T-helper 1 cell treated with Interleukin-12 subunit alpha and Interleukin-12 subunit beta and Interleukin-4 antibody, amounts not matched to agents 30 μg/mL and 1 μg/mL, for 36 hours (primary cell): ENCODE data around the gene ADARB2.
"Not testable (repeated sequence)": the region's sequence is repeated elsewhere in the genome, so short reads cannot be mapped to it uniquely, and the experiment has no call there.

Experiments used
- H3K27ac Mint-ChIP-seq: one replicate; pipeline ENCODE4 v1.8.0; 2021; ENCODE audit warnings: mild to moderate bottlenecking, mixed read lengths
- H3K27me3 Mint-ChIP-seq: one replicate; pipeline ENCODE4 v1.8.0; 2021; ENCODE audit warnings: low read depth, mixed read lengths
- H3K36me3 Mint-ChIP-seq: one replicate; pipeline ENCODE4 v1.8.0; 2021; ENCODE audit warnings: low read depth, mixed read lengths
- H3K4me1 Mint-ChIP-seq: one replicate; pipeline ENCODE4 v1.8.0; 2021; ENCODE audit warnings: low read depth, mixed read lengths
- H3K4me3 Mint-ChIP-seq: one replicate; pipeline ENCODE4 v1.8.0; 2021; ENCODE audit warnings: mild to moderate bottlenecking, moderate library complexity, mixed read lengths
- H3K9me3 Mint-ChIP-seq: one replicate; pipeline ENCODE4 v1.8.0; 2021; ENCODE audit warnings: mixed read lengths

ADARB2 gene

DNA sequence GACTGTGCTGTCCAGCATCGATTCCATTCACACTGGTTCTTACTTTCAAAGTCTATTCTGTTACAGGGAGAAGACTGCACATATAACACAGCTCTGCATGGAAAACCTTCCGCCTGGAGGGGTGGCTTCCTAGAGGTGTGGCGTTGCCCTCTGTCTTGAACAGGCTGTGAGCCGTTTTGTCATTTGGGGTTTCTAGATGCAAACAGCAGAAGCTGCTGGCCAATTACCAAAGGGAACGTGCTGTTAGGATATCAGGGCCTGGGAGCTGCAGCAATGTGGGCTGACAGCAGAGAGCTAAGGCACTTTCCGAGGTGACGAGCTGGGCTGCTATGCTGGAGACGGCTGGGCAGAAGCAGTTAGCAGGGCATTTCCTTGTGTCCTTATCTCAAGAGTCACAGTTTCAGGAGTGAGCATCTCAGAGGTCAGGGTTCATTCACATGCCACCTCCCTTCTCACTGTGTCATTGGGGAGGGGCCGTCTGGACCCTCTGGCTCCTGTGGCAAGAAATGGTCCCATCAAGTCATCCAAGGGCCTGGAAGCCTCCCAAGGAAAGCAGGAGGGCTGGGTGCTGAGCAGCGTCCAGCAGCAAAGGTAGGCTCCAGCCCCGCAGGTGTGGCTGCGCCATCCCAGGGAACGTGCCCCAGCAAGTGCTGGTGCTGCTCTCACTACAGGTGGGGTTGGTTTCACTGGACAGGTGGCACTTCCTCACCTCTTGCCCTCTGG lies 574.7 kb downstream of the ADARB2 start:
- Mint-ChIP-seq H3K4me1 (no peaks in the 10 kb centered on the region), H3K27me3 (peaks cover 3% of the 10 kb centered on the region), H3K27ac (no peak overlapping the region), H3K4me3 (no peak overlapping the region), H3K9me3 (no peaks in the 10 kb centered on the region), H3K36me3 (no peaks in the 10 kb centered on the region)

- not testable (repeated sequence) for H3K9me3 Mint-ChIP-seq, H3K4me1 Mint-ChIP-seq, H3K4me3 Mint-ChIP-seq, H3K27ac Mint-ChIP-seq, H3K27me3 Mint-ChIP-seq, H3K36me3 Mint-ChIP-seq
These were observed 576.0 kb downstream of the ADARB2 start for GRCh38 chr10:1161315-1161673.

GRCh38 chr10:1160561-1161314 lies 576.6 kb downstream of the ADARB2 start:
- peaks cover 9% of the 10 kb centered on the region for H3K27me3 Mint-ChIP-seq
- H3K4me1 Mint-ChIP-seq, result no peaks in the 10 kb centered on the region
- no peak overlapping the region for H3K4me3 Mint-ChIP-seq
- H3K27ac Mint-ChIP-seq, result no peak overlapping the region
- H3K36me3 Mint-ChIP-seq, result no peaks in the 10 kb centered on the region
- H3K9me3 Mint-ChIP-seq, result no peaks in the 10 kb centered on the region

GRCh38 chr10:1159131-1160061 lies 577.9 kb downstream of the ADARB2 start:
- no peak overlapping the region for H3K27ac Mint-ChIP-seq
- no peaks in the 10 kb centered on the region for H3K4me1 Mint-ChIP-seq
- H3K9me3 Mint-ChIP-seq, result no peaks in the 10 kb centered on the region
- H3K27me3 Mint-ChIP-seq, result peaks cover 9% of the 10 kb centered on the region
- no peaks in the 10 kb centered on the region for H3K36me3 Mint-ChIP-seq
- no peak overlapping the region for H3K4me3 Mint-ChIP-seq

DNA sequence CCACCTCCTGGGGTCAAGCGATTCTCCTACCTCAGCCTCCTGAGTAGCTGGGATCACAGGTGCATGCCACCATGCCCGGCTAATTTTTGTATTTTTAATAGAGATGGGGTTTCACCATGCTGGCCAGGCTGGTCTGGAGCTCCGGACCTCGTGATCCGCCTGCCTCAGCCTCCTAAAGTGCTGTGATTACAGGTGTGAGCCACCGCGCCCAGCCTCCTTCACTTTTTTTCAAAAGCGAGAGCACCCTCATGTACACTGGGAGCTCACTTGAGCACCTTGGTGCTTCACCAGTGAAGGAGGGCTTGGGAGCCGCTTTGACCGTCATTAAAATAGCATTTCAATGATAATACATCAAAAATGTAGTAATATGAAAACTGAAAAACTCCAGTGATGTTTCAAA lies 578.8 kb downstream of the ADARB2 start:
- not testable (repeated sequence) for H3K4me1 Mint-ChIP-seq, H3K27me3 Mint-ChIP-seq, H3K27ac Mint-ChIP-seq, H3K36me3 Mint-ChIP-seq, H3K4me3 Mint-ChIP-seq, H3K9me3 Mint-ChIP-seq

DNA sequence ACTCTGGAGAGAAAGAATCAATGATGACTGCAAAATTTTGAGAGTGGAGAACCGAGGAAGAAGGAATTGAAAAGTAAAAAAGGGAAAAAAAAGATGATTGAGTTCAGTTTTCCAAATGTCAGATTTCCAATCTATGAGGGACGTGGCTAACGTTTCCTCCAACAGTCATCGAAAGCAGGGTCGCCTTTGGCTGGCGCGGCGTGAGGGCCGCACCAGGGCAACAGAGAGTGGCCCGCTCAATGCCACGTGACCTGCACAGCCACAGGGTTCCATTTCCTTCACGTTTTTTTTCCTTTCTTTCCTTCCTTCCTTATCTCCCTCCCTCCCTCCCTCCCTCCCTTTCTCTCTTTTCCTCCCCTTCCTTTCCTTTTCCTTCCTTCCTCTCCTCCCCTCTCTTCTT lies 579.3 kb downstream of the ADARB2 start:
- Mint-ChIP-seq H3K27me3 (peaks cover 9% of the 10 kb centered on the region), H3K9me3 (no peaks in the 10 kb centered on the region), H3K4me1 (no peaks in the 10 kb centered on the region), H3K36me3 (no peaks in the 10 kb centered on the region), H3K4me3 (no peak overlapping the region), H3K27ac (no peak overlapping the region)

- no peaks in the 10 kb centered on the region for H3K9me3 Mint-ChIP-seq
- peaks cover 9% of the 10 kb centered on the region for H3K27me3 Mint-ChIP-seq
- H3K4me1 Mint-ChIP-seq, result no peaks in the 10 kb centered on the region
- no peak overlapping the region for H3K4me3 Mint-ChIP-seq
- H3K36me3 Mint-ChIP-seq, result no peaks in the 10 kb centered on the region
- H3K27ac Mint-ChIP-seq, result no peak overlapping the region
These were observed 579.8 kb downstream of the ADARB2 start for GRCh38 chr10:1157615-1157933.

- Mint-ChIP-seq H3K4me3 (no peak overlapping the region), H3K4me1 (no peaks in the 10 kb centered on the region), H3K9me3 (no peaks in the 10 kb centered on the region), H3K27ac (no peak overlapping the region), H3K27me3 (peaks cover 9% of the 10 kb centered on the region), H3K36me3 (no peaks in the 10 kb centered on the region)
These were observed 580.3 kb downstream of the ADARB2 start for GRCh38 chr10:1156921-1157614.

DNA sequence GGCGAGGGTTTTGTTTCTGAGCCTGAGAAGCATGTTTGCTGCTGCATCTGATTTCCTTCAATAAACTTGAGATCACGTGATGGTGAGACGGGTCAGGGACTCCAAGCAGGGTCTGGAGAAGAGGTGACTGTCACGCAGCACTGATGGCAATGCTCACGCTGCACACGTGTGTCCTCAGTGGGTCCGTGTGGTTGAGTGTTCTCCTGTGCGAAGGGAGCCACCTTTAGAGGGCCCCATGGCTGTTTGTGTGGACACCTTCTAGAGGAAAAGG lies 580.8 kb downstream of the ADARB2 start:
- H3K27me3 Mint-ChIP-seq, result peaks cover 9% of the 10 kb centered on the region
- no peak overlapping the region for H3K27ac Mint-ChIP-seq
- no peaks in the 10 kb centered on the region for H3K9me3 Mint-ChIP-seq
- H3K4me3 Mint-ChIP-seq, result no peak overlapping the region
- H3K4me1 Mint-ChIP-seq, result no peaks in the 10 kb centered on the region
- no peaks in the 10 kb centered on the region for H3K36me3 Mint-ChIP-seq

DNA sequence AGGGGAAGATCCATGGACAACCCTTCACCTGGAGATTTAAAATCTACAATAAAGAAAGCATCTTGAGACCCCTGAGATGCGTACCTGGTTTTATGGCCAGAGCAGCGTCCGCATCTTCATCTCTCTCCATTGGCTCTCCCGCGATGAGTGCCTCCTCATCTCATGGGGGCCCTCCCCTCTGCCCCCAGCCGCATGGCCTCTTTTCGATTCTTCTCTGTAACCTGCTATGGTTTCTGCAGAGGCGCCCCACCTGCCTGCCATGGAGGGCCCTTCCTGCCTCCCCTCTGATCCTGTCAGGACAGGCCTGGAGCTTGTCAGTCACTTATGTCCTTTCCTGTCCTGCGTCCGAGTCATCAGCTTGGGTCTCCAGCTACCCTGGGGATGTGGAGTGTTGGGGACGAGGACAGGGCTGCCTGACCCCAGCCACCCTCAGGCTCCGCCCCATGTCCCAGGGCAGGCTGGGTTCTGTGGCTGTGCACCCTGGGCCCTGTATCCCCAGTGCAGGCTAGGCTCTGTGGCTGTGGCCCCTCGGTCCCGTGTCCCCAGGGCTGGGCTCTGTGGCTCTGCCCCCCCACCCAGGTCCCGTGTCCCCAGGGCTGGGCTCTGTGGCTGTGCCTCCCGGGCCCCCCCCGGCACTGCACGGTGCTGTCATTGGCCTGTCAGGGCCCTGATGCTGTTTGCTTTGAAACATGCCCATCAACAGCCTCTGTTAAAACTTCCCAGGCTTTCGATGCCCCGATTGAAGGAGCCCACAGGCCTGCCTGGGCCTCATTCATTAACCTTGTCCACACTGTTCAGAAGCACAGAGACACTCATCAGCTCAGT lies 581.3 kb downstream of the ADARB2 start:
- no peak overlapping the region for H3K27ac Mint-ChIP-seq
- H3K4me1 Mint-ChIP-seq, result no peaks in the 10 kb centered on the region
- H3K36me3 Mint-ChIP-seq, result no peaks in the 10 kb centered on the region
- H3K4me3 Mint-ChIP-seq, result no peak overlapping the region
- H3K9me3 Mint-ChIP-seq, result no peaks in the 10 kb centered on the region
- peaks cover 9% of the 10 kb centered on the region for H3K27me3 Mint-ChIP-seq

- H3K27me3 Mint-ChIP-seq, result peaks cover 9% of the 10 kb centered on the region
- no peak overlapping the region for H3K27ac Mint-ChIP-seq
These were observed 582.6 kb downstream of the ADARB2 start for GRCh38 chr10:1154531-1155295.

GRCh38 chr10:1153805-1154351 lies 583.4 kb downstream of the ADARB2 start:
- H3K27me3 Mint-ChIP-seq, result peaks cover 9% of the 10 kb centered on the region

More at GRCh38 chr10:1154531-1155295, 582.6 kb downstream of the ADARB2 start:
- Mint-ChIP-seq H3K36me3 (no peaks in the 10 kb centered on the region), H3K4me1 (no peaks in the 10 kb centered on the region), H3K9me3 (no peaks in the 10 kb centered on the region), H3K4me3 (no peak overlapping the region)

DNA sequence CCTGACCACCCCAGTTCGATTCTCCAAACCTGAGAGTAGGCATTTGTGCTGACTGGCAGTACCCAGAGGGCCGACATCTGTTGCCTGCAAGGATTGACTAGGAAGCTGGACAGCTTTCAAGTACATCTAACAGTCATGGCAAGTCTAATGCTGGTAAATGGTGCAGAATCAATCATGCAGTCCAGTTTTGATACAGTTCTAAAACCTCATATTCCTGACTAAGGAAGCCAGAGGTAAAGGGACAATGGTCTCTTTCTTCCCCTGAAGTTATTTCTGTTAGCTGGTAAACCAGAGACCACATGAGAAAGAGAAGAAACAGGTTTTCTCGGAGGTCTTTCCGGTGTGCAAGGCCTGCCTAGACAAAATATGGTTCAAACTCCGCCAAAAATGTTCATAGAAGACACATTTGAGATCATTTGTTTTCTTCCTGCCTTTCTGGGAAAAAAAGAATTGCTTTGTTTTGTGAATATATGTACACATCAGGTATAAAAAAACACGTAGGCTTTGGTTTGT lies 584.0 kb downstream of the ADARB2 start:
- Mint-ChIP-seq H3K27me3 (peaks cover 9% of the 10 kb centered on the region), H3K4me1 (no peaks in the 10 kb centered on the region), H3K27ac (no peak overlapping the region), H3K9me3 (no peaks in the 10 kb centered on the region), H3K4me3 (no peak overlapping the region), H3K36me3 (no peaks in the 10 kb centered on the region)

More at GRCh38 chr10:1153805-1154351, 583.4 kb downstream of the ADARB2 start:
- Mint-ChIP-seq H3K9me3 (no peaks in the 10 kb centered on the region), H3K4me3 (no peak overlapping the region), H3K36me3 (no peaks in the 10 kb centered on the region), H3K27ac (no peak overlapping the region), H3K4me1 (no peaks in the 10 kb centered on the region)
